IMR-90 (cell line): ENCODE results near the gene FAR2. TPM values are rescaled to one million over a fixed set of nuclear protein-coding genes. Genes with fewer than 3 reads are reported as not detected.

ENCODE experiments used
- ATAC-seq: fragments of 200-7000 bp; cut with Tn5 transposase; 2 replicates; pipeline ENCODE4 v1.9.1; 2020; ENCODE audit warnings: low read depth, mild to moderate bottlenecking, moderate library complexity
- BruUV-seq: library from RNA; stranded (reverse); fragments of 400-500 nt; replicated peaks from 2 replicates; lab custom pipeline; 2021; lab: Mats Ljungman, UMichigan
- CTCF ChIA-PET: fragments of 300-600 bp; formaldehyde crosslinking; extraction: SDS; loops from one replicate; lab custom pipeline; 2021; ENCODE audit warnings: antibody characterized with exemption; lab: Yijun Ruan, JAX
- POLR2A ChIA-PET: fragments of 300-600 bp; sonication (Branson Sonifier 250); formaldehyde crosslinking; loops from one replicate; lab custom pipeline; 2022; ENCODE audit warnings: antibody characterized with exemption; ENCODE audit not compliant: unreplicated experiment; lab: Charles Lee
- DNase-seq: peaks from one replicate; pipeline ENCODE4 v3.0.0; 2013
- H2AFZ ChIP-seq: replicated peaks from 2 replicates; pipeline ENCODE3; 2013; ENCODE audit warnings: low read length, mild to moderate bottlenecking; ENCODE audit not compliant: poor library complexity
- H2AK5ac ChIP-seq: 2 replicates; pipeline ENCODE4 v1.6.1; 2013; ENCODE audit warnings: low read depth, low read length, inconsistent platforms
- H2AK9ac ChIP-seq: replicated peaks from 2 replicates; pipeline ENCODE3; 2013; ENCODE audit warnings: mild to moderate bottlenecking, low read depth, low read length, moderate library complexity; ENCODE audit not compliant: poor library complexity
- H2BK120ac ChIP-seq: 2 replicates; pipeline ENCODE4 v1.6.1; 2013; ENCODE audit warnings: low read depth, low read length, inconsistent platforms
- H2BK15ac ChIP-seq: 3 replicates; pipeline ENCODE4 v1.6.1; 2013; ENCODE audit warnings: low read depth, low read length, inconsistent platforms
- H2BK20ac ChIP-seq: 2 replicates; pipeline ENCODE4 v1.6.1; 2013; ENCODE audit warnings: low read depth, mild to moderate bottlenecking, inconsistent platforms, low read length, moderate library complexity
- H2BK5ac ChIP-seq: 2 replicates; pipeline ENCODE4 v1.6.1; 2013; ENCODE audit warnings: mild to moderate bottlenecking, low read depth, low read length, inconsistent platforms; ENCODE audit not compliant: poor library complexity, severe bottlenecking
- H3K14ac ChIP-seq: replicated peaks from 2 replicates; pipeline ENCODE4 v1.6.1; 2013; ENCODE audit warnings: low read depth, low read length, inconsistent platforms
- H3K18ac ChIP-seq: 2 replicates; pipeline ENCODE4 v1.6.1; 2013; ENCODE audit warnings: low read depth, low read length, control low read depth
- H3K23ac ChIP-seq: 2 replicates; pipeline ENCODE4 v1.6.1; 2013; ENCODE audit warnings: low read depth, low read length, inconsistent platforms
- H3K27ac ChIP-seq: 2 replicates; pipeline ENCODE4 v1.5.1; 2013; ENCODE audit warnings: mild to moderate bottlenecking, control low read depth, low read length; ENCODE audit not compliant: insufficient read depth
- H3K27me3 ChIP-seq: 2 replicates; pipeline ENCODE4 v1.6.1; 2013; ENCODE audit warnings: low read length; ENCODE audit not compliant: control insufficient read depth, insufficient read depth
- H3K36me3 ChIP-seq: 2 replicates; pipeline ENCODE4 v1.6.1; 2013; ENCODE audit warnings: low read length, mixed read lengths; ENCODE audit not compliant: control insufficient read depth, insufficient read depth
- H3K4ac ChIP-seq: 2 replicates; pipeline ENCODE4 v1.6.1; 2013; ENCODE audit warnings: low read depth, low read length, inconsistent platforms
- H3K4me1 ChIP-seq: 2 replicates; pipeline ENCODE4 v1.6.1; 2013; ENCODE audit warnings: low read length, mixed read lengths; ENCODE audit not compliant: control insufficient read depth, insufficient read depth
- H3K4me2 ChIP-seq: 2 replicates; pipeline ENCODE4 v1.6.1; 2013; ENCODE audit warnings: low read depth, mild to moderate bottlenecking, control low read depth, low read length, moderate library complexity
- H3K4me3 ChIP-seq: 2 replicates; pipeline ENCODE4 v1.5.1; 2013; ENCODE audit warnings: low read depth, mild to moderate bottlenecking, control low read depth, low read length, moderate library complexity; ENCODE audit not compliant: insufficient read depth
- H3K56ac ChIP-seq: 2 replicates; pipeline ENCODE4 v1.6.1; 2013; ENCODE audit warnings: low read length, inconsistent platforms; ENCODE audit not compliant: insufficient read depth; ENCODE audit errors: extremely low read depth
- H3K79me1 ChIP-seq, 2 experiments: 2 replicates each; pipeline ENCODE4 v1.6.1; 2013; ENCODE audit warnings: low read length in 2 of 2, inconsistent platforms in 1 of 2, low read depth in 1 of 2
- H3K9ac ChIP-seq: 2 replicates; pipeline ENCODE4 v1.6.1; 2013; ENCODE audit warnings: low read depth, low read length, control low read depth
- H3K9me1 ChIP-seq: 2 replicates; pipeline ENCODE4 v1.6.1; 2013; ENCODE audit warnings: low read length, inconsistent platforms; ENCODE audit not compliant: insufficient read depth
- H3K9me3 ChIP-seq: 2 replicates; pipeline ENCODE4 v1.6.1; 2013; ENCODE audit warnings: low read length; ENCODE audit not compliant: control insufficient read depth, insufficient read depth
- H4K20me1 ChIP-seq: 2 replicates; pipeline ENCODE4 v1.6.1; 2013; ENCODE audit warnings: low read length, inconsistent platforms; ENCODE audit not compliant: insufficient read depth
- H4K5ac ChIP-seq: 2 replicates; pipeline ENCODE4 v1.6.1; 2013; ENCODE audit warnings: mild to moderate bottlenecking, low read depth, low read length, control low read depth
- H4K8ac ChIP-seq, 2 experiments: 2 replicates each; pipeline ENCODE4 v1.6.1; 2013; ENCODE audit warnings: low read depth in 2 of 2, low read length in 2 of 2, control low read depth in 1 of 2, inconsistent platforms in 1 of 2
- H4K91ac ChIP-seq: 2 replicates; pipeline ENCODE4 v1.6.1; 2013; ENCODE audit warnings: low read depth, low read length, inconsistent platforms; ENCODE audit not compliant: insufficient read depth
- ELK1 ChIP-seq: fragments of 150-350 bp; IDR thresholded peaks from 2 replicates; pipeline ENCODE4 v1.6.1; 2016; ENCODE audit warnings: low read depth, mild to moderate bottlenecking, low read length, moderate library complexity, borderline replicate concordance
- MAFK ChIP-seq: IDR thresholded peaks from 2 replicates; pipeline ENCODE4 v1.6.1; 2012; ENCODE audit warnings: low read depth, low read length, improper control_type of control experiment
- RAD21 ChIP-seq: IDR thresholded peaks from 2 replicates; pipeline ENCODE4 v1.6.1; 2012; ENCODE audit warnings: low read length, improper control_type of control experiment
- RFX5 ChIP-seq: IDR thresholded peaks from 2 replicates; pipeline ENCODE4 v1.8.0; 2012; ENCODE audit warnings: low read depth, mild to moderate bottlenecking, low read length, moderate library complexity
- WGBS, 2 experiments: methylation state at CpG; one replicate each; pipeline versions ENCODE4 v1.1.5 to v1.1.7; 2013; ENCODE audit warnings: missing lambda C conversion rate in 2 of 2; ENCODE audit not compliant: insufficient read length in 1 of 2; ENCODE audit errors: extremely low coverage in 2 of 2; 5-methylcytosine and 5-hydroxymethylcytosine counted together
- dilution Hi-C: fragments of 300-500 bp; cut with HindIII; formaldehyde crosslinking; loops from one replicate; pipeline ENCODE4 v1.14.3; 2018; ENCODE audit warnings: low sequenced_read_pairs; ENCODE audit not compliant: unreplicated experiment
- in situ Hi-C: fragments of 300-500 bp; cut with MboI; formaldehyde crosslinking; loops from 3 replicates; pipeline ENCODE4 v1.14.3; 2019; ENCODE audit warnings: low sequenced_read_pairs, inconsistent platforms, mixed read lengths
- intact Hi-C: fragments of 100-400 bp; cut with micrococcal nuclease; formaldehyde crosslinking; loops from 2 replicates; pipeline ENCODE4 v1.10.0; 2022
- polyA plus RNA-seq, 3 experiments: library from polyadenylated mRNA; depleted of rRNA; stranded (reverse); fragments of >200 nt; gene quantifications; 2 replicates each; pipeline ENCODE4 v1.2.3, GENCODE V29; 2012; ENCODE audit warnings: low replicate concordance in 1 of 3
- total RNA-seq: library from RNA; depleted of rRNA; stranded (reverse); fragments of >200 nt; gene quantifications from 2 replicates; pipeline ENCODE4 v1.2.3, GENCODE V29; 2012

FAR2 gene
- total and polyA plus RNA-seq, 2 of the 4 experiments (the other 2 are of a cell fraction) = 1.1 to 2.0 TPM

- Histone ChIP-seq H2AK5ac (no peak overlapping the region), H3K4me2 (no peak overlapping the region), H3K27ac (no peak overlapping the region), H3K27me3 (no peaks in the 10 kb centered on the region), H3K14ac (no peak overlapping the region), H3K79me1 (no peaks in the 10 kb centered on the region), H3K9me1 (no peaks in the 10 kb centered on the region), H3K4ac (no peak overlapping the region), H3K23ac (no peak overlapping the region), H2AK9ac (no peak overlapping the region), H2BK15ac (no peak overlapping the region), H3K36me3 (no peaks in the 10 kb centered on the region), H2BK5ac (no peak overlapping the region), H3K4me1 (no peaks in the 10 kb centered on the region), H4K91ac (no peak overlapping the region), H2AFZ (no peak overlapping the region), H4K8ac (no peak overlapping the region), H3K9ac (no peak overlapping the region), H2BK20ac (no peak overlapping the region), H3K9me3 (no peaks in the 10 kb centered on the region), H3K56ac (no peak overlapping the region), H4K5ac (no peak overlapping the region), H4K20me1 (no peaks in the 10 kb centered on the region), H2BK120ac (no peak overlapping the region), H3K18ac (no peak overlapping the region), H3K4me3 (no peak overlapping the region)
- POLR2A ChIA-PET = no interaction called here
- in situ Hi-C loops = no loop called here
- DNase-seq (no peak), ATAC-seq (no peak)
- CTCF ChIA-PET = interaction anchor here (1.3 kb wide), 1 partner anchor 233 kb away, joined by 3 read pairs; no protein-coding TSS in a partner anchor
- intact Hi-C loops = loop anchor here (5.0 to 10.0 kb wide), 4 partner anchors 211 to 1539 kb away; no protein-coding TSS in a partner anchor
- TF ChIP-seq ELK1 = no peak
- TF ChIP-seq RFX5 = no peak
- no peak for TF ChIP-seq RAD21
- peak; percentile 98 for TF ChIP-seq MAFK
- no TSS peak for BruUV-seq
- dilution Hi-C loops = no loop called here
- WGBS, 2 experiments = no CpG with 5 or more reads among the region's 2 CpGs
These were observed 157.2 kb downstream of the FAR2 start for GRCh38 chr12:29306266-29306665.
